NCI-H2107 (cell line): Measurements from ENCODE around the gene SGCB.
"Not testable (repeated sequence)": the region's sequence is repeated elsewhere in the genome, so short reads cannot be mapped to it uniquely, and the experiment has no call there.

Experiments used
- DNase-seq: peaks from one replicate; lab custom pipeline; 2025; lab: John Stamatoyannopoulos, UW

The SGCB gene, protein sequence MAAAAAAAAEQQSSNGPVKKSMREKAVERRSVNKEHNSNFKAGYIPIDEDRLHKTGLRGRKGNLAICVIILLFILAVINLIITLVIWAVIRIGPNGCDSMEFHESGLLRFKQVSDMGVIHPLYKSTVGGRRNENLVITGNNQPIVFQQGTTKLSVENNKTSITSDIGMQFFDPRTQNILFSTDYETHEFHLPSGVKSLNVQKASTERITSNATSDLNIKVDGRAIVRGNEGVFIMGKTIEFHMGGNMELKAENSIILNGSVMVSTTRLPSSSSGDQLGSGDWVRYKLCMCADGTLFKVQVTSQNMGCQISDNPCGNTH

DNA sequence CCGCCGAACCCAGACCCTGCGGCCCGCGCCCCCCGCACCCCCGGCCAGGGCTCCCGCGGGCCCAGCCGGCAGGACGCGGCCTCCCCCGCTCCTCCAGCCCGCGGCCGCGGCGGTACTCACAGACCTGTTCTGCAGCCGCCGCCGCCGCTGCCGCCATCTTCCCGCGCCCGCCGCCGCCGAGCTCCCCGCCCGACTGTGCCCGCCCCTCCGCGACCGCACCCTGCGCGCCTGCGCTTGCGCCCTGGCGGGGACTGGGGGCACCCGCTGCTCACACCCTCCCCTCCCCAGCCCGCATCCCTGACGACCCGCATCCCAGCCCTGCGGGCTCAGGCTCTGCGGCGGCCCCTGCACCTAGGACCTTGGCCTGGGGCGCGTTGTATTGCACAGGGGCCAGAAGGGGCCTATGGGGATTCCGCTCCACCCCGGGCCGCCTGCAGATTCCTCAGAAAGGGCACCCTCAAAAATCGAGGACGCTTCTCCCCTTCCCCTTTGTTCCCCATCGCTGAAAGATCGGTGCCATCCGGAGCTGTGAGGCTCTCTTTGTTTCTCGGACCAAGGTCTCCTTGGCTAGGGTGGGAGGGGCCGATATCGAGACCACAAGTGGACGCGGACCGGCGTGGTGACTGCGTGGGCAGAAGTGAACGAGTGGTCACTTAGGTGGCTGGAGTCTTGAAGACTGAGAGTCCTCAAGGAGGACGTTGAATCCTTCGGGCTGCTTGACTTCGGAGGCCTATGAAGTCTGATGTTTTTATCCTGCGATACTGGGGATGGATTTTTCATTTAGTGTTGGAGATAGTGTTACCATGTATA, at the start of gene SGCB:
SGCB (minus strand) TSS at position 197 of the 810 bp plus-strand sequence; CDS start at position 157, 40 bp downstream.
- no peak for DNase-seq

DNA sequence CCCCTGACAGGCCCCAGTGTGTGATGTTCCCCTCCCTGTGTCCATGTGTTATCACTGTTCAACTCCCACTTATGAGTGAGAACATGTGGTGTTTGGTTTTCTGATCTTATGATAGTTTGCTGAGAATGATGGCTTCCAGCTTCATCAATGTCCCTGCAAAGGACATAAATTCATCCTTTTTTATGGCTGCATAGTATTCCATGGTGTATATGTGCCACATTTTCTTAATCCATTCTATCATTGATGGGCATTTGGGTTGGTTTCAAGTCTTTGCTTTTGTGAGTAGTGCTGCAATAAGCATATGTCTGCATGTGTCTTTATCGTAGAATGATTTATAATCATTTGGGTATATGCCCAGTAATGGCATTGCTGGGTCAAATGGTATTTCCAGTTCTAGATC, 48.3 kb upstream of the SGCB start:
- DNase-seq, result not testable (repeated sequence)

DNA sequence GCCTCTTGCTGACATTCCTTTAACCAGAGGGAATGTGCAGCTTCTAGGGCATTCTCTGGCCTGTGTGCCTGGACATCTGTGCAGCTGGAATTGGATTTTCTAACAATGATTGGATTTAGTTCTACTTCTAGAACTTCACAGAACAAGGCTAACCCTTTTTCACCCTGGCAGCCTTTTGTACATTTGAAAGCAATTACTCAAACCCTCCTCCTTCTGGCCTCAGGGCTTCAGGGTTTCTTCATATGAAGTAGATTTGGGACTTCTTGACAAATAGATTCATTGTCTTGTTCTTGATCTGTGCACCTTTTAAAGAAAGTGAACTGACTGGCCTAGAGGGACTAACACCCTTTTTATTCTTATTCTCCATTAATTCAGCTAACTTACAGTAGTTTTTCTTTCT, 43.1 kb upstream of the SGCB start:
- no peak for DNase-seq

DNA sequence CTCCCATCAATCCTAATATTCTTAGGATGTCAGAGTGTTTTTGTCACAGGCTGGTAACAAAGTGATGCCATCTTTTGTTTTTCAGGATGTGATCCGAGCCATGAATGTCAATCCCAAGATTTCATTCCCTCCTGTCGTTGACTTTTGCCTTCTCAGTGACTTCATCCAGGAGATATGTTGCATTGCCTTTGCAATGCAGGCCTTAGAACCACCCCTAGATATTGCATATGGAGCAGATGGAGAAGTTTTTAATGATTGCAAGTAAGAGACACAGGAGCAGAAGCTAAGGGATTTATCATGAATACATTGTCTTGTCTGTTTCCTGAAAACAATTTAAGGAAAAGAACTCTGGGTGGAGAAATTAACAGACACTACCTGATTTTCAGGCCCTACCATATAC, 41.6 kb upstream of the SGCB start:
- DNase-seq, result no peak

DNA sequence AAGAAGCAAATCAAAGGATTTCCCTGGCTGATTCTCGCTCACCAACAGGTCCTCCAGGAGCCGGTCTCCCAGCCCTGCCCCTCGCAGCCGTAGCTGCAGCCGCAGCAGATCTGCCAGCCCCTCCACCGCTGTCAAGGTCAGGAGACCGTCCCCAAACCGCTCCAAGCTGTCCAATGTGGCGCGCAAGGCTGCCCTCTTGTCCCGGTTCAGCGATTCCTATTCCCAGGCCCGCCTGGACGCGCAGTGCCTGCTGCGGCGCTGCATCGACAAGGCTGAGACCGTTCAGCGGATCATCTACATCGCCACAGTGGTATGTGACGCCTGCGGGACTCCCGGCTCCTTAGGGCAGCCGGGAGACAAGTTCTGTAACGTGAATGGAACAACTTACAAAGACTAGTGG, 38.6 kb upstream of the SGCB start:
- DNase-seq, result no peak

DNA sequence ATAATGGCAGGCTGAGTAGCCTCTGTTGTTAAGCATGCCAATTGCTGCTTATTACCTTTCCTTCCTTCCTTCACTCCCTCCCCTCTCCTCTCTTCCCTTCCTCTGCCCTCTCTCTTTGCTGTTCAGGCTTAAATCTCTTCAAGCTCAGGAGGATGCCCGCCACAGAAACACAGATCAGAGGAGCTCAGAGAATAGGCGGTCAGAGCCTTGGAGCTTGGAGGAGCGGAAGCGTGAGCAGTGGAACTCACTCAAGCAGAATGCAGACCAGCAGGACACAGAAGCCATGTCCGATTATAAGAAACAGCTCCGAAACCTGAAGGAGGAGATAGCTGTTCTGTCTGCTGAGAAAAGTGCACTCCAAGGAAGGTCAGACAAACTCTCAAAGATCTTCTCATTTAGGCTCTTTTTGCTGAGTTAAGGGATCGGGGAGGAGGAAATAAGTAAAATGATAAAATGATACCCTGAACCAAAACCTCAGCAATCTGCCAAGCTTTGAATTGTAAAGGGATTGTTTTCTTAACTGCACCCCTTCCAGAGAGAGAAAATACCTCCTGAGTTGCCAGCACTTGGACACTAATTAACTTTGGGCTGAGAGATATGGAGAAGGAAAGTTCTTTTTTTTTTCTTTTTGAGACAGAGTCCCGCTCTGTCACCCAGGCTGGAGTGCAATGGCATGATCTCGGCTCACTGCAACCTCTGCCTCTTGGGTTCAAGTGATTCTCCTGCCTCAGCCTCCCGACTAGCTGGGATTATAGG, 33.9 kb upstream of the SGCB start:
- no peak for DNase-seq

DNA sequence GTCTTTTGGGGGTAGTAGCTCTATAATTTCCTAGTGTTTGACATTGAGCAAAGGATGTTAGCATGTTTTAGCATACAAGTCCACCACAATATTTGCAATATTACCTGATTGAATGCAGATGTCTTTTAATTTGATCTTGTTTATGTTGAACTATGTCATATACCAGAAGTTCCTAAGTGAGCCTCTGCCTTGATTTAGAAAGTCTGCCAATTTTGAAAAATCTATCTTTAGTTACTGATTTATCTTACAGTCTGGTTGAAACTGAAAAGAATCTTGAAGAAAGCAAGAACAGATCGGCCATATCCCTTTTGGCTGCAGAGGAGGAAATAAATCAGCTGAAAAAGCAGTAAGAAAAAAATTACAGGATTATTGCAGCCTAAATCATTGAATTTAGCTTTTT, 31.5 kb upstream of the SGCB start:
- DNase-seq, result no peak

DNA sequence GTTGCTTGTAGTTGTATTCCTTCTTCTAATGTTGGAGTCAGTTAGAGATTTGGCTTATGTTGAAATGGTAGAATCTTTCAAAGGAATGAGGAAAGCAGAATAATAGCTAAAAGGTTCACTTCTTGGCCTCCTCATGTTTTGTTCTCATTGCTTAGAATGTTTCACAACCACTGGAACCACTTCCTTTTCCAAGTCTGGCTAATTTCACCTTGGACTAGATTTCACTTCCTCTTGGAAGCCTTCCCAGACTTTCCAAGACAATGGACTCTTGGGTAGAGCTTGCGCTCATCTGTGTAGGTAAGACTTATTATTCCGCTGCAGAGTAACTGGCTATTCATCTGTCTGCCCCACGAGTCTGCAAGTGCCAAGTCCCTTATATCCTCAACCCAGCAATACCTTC, 21.3 kb upstream of the SGCB start:
- DNase-seq, result no peak

DNA sequence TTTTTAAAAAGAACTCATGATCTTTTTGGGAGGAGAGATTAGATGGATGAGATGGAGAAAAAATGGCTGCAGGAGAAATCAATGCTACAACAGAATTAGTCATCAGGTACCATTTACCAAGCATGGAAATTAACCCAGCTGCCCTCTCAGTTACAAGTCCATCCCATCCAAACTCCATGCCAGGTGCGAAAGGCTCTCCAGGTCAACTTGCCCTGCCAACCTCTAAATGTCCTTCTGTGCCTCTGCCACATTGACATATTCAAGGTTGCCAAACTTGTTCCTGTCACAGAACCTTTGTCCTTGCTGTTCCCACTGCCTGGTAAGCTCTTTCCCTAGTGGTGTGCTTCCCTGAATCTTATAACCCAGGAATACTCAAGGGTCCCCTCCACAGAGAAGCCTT, 20.2 kb upstream of the SGCB start:
- DNase-seq, result no peak

DNA sequence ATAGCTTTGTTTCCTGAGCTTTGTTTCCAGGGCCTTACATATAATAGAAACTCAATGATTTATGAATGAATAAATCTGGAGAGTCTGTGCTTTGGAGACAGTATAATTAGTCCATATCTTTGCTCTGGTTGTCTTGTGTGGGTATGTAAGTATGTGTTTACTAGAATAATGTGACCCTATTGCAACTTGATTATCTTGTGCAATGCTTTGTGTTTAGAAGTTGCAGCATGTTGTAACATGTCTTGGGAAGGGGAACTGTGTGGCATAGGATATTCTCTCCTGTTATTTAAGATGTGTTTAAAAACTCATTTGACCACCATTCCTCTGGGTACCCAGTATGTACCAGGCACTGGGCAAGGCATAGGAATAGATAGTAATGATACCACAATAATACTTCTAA, 19.1 kb upstream of the SGCB start:
- DNase-seq, result no peak

DNA sequence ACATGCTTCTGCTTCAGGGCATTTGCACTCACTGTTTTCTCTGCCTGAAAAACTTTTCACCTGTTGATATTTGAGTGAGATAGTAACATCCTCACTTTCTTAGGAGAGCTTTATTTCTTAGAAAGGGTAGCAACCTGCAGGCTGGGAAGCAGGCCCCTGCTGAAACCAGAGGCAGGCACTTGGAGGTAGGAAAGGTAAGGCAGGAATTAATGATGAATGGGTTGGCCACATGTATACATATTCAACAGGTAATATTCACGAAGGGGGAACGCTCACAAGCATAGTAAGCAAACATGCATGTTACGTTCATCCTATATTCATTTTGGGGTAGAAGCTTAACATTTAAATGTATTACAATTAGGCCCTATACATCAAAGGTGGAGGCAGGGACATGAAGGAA, 16.2 kb upstream of the SGCB start:
- no peak for DNase-seq

DNA sequence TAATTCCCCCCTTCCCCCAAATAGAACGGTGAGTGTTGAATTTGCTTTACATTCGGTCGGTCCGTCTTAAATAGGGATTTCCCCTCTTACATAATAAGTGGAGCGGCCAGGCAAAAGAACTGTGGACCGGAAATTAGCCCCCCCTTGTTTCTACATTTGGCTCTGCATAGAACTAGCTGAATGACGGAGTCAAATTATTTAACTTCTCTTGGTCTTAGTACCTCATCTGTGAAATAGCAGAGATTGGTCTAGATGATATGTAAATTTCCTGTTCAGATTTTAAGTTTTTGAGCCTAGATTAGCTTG, 14.3 kb upstream of the SGCB start:
- DNase-seq, result no peak

DNA sequence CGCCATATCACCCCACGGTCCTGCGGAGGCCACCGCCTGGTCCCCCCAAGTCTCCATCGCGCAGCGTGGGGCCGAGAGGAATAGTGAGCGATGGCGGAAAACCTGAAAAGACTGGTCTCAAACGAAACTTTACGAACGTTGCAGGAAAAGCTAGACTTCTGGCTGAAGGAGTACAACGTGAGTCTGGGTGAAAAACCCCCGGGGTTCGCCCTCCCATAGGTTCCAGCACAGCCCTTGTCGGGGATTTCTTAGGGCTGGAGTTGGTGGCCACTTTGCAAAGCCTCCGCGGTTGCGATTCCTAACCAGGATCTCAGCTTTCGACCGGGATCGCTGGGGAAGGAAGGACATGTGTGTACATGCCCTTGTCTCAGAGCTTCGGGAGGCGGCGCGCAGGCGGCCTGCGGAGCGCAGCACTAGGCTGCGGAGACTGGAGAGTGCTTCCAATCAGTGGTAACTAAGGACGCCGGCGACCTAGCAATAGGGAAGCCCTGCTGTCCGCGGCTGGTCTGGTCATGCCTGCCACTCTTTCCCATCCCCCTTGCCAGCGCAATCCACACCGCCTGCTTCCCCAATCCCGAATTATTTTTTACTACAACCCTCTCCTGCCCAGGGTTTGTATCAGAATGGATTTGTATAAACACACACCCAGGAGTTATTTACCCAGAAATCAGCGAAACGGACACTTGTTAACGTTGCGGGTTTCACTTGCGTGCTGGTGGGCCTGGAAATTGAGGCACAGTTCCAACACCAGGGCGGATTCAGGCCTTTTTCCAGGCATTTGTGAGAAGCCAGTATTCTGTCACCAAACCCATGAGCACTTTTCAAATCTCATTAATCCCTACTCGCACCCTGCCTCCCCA, 13.7 kb upstream of the SGCB start:
- DNase-seq, result peak; percentile 17

DNA sequence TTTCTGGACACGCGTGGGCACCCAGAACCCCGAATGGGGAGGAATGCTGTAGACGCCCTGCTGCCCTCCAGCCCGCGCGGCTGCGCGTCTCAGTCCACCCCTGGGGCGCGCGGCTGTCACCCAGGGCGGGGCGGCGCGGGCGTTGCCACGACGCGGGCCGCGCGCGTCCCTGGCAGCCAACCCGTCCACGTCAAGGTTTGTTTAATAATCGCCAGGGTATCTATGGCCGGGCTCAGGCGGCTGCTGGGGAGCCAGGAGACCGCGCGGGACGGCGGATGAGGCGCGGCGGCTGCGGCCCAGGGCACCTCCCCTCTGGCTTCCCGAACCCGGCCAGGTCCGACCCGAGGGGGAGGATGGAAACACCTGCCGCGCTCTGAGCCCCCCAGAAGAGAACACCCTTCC, 13.1 kb upstream of the SGCB start, which contains the start of gene SPATA18:
SPATA18 (plus strand) TSS at position 92 of the 402 bp plus-strand sequence. CDS start 401 bp downstream, outside the sequence.
- DNase-seq, result no peak

DNA sequence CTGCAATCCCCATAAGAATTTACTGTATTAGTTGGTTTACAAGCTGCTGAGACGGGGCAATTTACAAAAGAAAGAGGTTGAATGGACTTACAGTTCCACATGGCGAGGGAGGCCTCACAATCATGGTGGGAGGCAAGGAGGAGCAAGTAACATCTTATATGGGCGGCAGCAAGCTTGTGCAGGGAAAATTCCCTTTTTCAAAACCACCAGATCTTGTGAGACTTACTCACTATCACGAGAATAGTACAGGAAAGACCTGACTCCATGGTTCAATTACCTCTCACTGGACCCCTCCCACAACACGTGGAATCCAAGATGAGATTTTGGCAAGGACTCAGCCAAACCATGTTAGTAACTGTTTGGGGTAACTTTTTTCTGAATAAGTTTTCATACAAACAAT, 11.2 kb upstream of the SGCB start:
- DNase-seq, result no peak

DNA sequence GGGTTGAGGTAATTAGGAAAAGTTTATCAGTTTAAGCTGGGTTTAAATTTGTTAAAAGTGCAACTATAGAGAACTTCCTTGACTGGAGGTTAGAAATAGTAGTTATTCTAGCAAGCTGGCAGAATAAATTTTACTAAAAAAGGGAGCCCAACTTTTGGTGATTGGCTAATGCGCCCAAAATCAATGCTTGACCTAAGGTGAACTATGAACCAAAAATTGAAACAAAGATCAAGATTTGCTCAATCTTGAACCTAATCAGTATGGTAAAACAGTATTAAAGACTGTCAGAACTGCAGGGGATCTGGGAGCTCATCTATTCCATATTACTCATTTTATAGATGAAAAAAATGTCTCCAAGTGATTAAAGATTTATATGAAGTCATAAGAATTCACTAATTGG, 6.9 kb upstream of the SGCB start:
- no peak for DNase-seq

DNA sequence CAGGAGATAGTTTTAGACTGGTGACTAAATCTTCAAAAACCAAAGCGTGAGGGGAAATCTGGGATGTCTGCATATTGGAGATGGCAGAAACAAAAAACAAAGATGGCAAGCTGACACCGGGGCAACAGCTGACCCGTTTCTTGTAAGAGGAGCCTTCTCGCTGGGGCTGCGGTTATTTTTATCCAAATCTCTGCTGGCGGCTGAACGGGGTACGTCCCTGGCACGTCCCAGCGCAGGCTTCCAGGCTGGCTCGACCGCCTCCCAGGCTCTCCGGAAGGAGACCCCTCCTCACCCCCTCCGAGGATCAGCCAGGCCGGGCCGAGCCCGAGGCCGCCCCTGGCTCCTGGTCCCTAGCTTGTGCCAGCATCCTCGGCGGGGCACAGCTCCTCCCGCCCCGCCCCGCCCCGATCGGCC, 403 bp downstream of the SGCB start:
- DNase-seq, result no peak

DNA sequence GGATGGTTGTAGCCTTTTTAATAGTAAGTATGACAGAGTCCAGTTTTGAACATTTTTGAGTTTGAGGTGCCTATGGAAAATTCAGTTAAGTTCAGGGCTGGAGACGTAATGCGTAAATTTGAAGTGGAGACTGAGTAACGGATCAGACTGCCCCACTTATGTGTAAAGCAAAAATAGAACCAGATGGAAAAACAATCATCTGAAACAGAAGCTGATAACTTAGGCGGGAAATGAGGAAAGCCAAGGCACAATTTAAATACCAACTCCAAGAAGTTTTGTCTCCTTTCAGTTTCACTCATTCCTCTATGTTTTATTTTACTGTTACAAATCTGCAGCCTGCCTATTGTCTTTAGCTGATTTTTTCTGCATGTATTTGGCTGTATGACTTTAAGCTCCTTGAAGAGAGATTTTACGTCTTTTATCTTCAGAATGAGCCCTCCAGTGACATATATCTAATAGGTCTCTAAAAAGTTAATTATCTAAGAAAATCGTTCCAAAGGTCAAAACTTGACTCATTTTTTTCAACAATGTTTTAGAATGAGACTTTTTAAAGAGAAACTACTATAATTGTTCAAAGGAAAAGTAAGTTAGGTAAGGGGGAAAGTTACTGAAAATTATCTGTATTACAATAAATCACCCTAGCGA, 1.1 kb downstream of the SGCB start:
- DNase-seq, result no peak

DNA sequence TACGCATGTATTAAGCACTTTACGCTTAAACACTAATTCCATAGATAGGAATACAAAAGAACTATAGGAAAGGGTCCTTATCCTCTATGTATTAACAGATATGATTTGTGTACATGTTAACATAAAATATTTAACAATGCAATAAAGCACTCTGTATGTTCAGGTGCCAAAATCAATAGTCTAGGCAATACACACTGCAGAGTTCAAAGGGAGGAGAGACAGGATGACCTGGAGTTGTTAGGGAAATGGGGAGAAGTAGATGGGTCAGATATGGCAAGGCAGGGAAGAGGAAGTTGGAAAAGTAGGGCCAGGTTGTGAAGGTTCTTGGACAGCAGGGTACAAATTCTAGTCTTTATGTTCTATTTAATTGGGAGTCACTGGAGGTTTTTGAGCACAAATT, 2.9 kb downstream of the SGCB start:
- no peak for DNase-seq

DNA sequence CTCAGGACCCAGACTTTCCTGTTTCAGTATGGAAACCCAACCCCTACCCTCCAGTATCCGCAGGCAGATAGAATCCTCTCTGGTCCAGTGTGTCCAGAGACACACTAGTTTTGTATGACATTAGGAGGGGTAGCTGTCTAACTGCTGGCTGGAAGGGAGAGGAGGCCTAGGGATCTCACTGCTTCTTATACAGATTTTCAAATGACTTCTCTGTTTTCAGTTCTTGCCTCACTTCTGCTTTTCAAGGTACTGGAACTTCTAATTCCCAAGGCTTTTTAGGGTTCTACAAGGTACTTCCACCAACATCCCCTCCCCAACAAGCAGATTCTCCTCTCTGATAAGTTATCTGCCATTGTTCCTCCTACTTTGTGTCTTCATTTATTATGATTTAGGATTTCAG, 6.1 kb downstream of the SGCB start:
- DNase-seq, result no peak

DNA sequence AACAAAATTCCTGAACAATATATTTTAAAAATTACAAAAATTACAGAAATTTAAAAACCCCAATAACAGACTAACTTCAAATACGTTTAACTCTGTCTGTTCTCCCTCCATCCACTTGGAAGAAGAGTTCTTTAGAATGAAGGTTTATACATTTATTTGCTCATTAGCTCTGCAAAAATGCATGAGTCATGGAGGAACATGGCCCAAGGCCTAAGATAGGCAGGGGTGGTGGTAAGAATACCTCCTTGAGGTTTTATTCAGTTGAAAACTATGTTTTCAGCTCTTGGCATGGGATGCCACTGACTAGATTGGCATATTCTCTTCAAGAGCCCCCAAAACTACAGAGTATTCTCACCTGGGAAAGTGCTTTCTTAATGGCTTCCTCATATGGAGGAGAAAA, 9.1 kb downstream of the SGCB start:
- DNase-seq, result no peak
